ENCODE data around the gene NEUROD6.

DNA sequence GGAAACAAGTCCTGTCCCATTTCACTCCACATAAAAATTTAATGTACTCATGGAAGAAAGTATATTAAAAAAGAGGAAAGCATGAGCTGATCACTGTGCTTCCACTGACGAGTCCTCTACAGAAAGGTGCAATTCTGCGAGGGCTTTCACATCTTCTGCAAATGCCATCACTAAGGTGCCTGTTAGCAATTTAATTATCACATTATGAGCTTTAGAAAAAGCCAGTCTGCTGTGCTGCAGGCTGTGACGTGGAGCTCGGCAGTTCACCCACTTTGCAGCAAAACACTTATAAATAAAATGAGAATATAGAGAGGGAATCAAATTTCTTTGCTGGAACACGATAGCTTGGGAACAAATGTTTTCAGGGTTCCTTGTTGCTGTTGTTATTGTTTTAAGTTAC is 22.5 kb upstream of the NEUROD6 start:
- TF ChIP-seq, protein P1, sequence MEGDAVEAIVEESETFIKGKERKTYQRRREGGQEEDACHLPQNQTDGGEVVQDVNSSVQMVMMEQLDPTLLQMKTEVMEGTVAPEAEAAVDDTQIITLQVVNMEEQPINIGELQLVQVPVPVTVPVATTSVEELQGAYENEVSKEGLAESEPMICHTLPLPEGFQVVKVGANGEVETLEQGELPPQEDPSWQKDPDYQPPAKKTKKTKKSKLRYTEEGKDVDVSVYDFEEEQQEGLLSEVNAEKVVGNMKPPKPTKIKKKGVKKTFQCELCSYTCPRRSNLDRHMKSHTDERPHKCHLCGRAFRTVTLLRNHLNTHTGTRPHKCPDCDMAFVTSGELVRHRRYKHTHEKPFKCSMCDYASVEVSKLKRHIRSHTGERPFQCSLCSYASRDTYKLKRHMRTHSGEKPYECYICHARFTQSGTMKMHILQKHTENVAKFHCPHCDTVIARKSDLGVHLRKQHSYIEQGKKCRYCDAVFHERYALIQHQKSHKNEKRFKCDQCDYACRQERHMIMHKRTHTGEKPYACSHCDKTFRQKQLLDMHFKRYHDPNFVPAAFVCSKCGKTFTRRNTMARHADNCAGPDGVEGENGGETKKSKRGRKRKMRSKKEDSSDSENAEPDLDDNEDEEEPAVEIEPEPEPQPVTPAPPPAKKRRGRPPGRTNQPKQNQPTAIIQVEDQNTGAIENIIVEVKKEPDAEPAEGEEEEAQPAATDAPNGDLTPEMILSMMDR (IDR thresholded peaks at IDR 0.05 in 8 of 11, conservative IDR thresholded peaks at IDR 0.05 in 3 of 11), result no peak
- no peak for TF ChIP-seq POLR2AphosphoS5 (IDR thresholded peaks at IDR 0.05)
